Heart right ventricle (tissue), 16 donors: ENCODE data around the gene MOSPD3. TPM values are rescaled to one million over a fixed set of nuclear protein-coding genes. Genes with fewer than 3 reads are reported as not detected.

Experiments
- ATAC-seq, 8 donors: fragments of 200-7000 bp; cut with Tn5 transposase; one replicate each; pipeline ENCODE4 v1.9.1; 2020; ENCODE audit warnings: mild to moderate bottlenecking in 8 of 8, moderate library complexity in 8 of 8, moderate number of reproducible peaks in 1 of 8
- DNase-seq, 2 donors: peaks; one replicate each; pipeline ENCODE4 v3.0.0-alpha.2; 2020
- H3K27ac ChIP-seq, 10 donors: fragments of 200-600 bp; sonication (generic) in 2 of 10; one replicate each; pipeline versions ENCODE4 v1.5.0 to v1.8.0; 2020 to 2022; ENCODE audit warnings: mild to moderate bottlenecking in 3 of 10
- H3K27me3 ChIP-seq, 7 donors: fragments of 200-600 bp; one replicate each; pipeline ENCODE4 v1.8.0; 2021 to 2022; ENCODE audit warnings: mild to moderate bottlenecking in 2 of 7
- H3K36me3 ChIP-seq, 9 donors: fragments of 200-600 bp; sonication (generic) in 1 of 9; one replicate each; pipeline versions ENCODE4 v1.5.0 to v1.8.0; 2020 to 2022; ENCODE audit warnings: mild to moderate bottlenecking in 2 of 9
- H3K4me1 ChIP-seq, 9 donors: fragments of 200-600 bp; sonication (generic) in 1 of 9; one replicate each; pipeline versions ENCODE4 v1.5.0 to v1.8.0; 2020 to 2022; ENCODE audit warnings: mild to moderate bottlenecking in 4 of 9
- H3K4me3 ChIP-seq, 10 donors: fragments of 200-600 bp; sonication (generic) in 2 of 10; one replicate each; pipeline versions ENCODE4 v1.5.0 to v1.8.0; 2020 to 2022; ENCODE audit warnings: mild to moderate bottlenecking in 7 of 10, moderate library complexity in 2 of 10
- H3K9me3 ChIP-seq, 11 donors: fragments of 200-600 bp in 10 of 11; sonication (generic) in 2 of 11; one replicate each; pipeline versions ENCODE4 v1.5.0 to v1.8.0; 2013 to 2022; ENCODE audit warnings: mild to moderate bottlenecking in 2 of 11, control low read depth in 1 of 11, moderate library complexity in 1 of 11
- CTCF ChIP-seq, 9 donors: fragments of 200-600 bp; sonication (generic) in 2 of 9; IDR thresholded peaks; one replicate each; pipeline versions ENCODE4 v1.5.0 to v1.8.0; 2021 to 2022; ENCODE audit warnings: antibody characterized with exemption in 9 of 9, mild to moderate bottlenecking in 5 of 9, moderate library complexity in 1 of 9
- WGBS, 2 donors: extraction: QIAGEN DNeasy Blood & Tissue Kit; methylation state at CpG; one replicate each; pipeline ENCODE4 v1.1.7; 2013; ENCODE audit warnings: inconsistent platforms in 1 of 2; 5-methylcytosine and 5-hydroxymethylcytosine counted together
- intact Hi-C, 10 donors: fragments of 100-400 bp; cut with DNase I; formaldehyde crosslinking; loops; one replicate each; pipeline versions ENCODE4 v1.11.1 to v1.14.2; 2022
- polyA plus RNA-seq, 2 donors: library from polyadenylated mRNA; stranded (reverse); fragments of 200-250 nt; gene quantifications; one replicate each; pipeline ENCODE4 v1.2.3, GENCODE V29; 2013
- total RNA-seq, 10 donors: library from RNA; stranded (reverse); fragmentation: NEBNext Ultra II Directional in 3 of 10; extraction: Animal tissue kit (Norgen Biotek cat#: 25700) in 3 of 10; gene quantifications; one replicate each; pipeline versions ENCODE4 v1.2.1 to v1.2.4, GENCODE V29; 2021 to 2023
- donor health status: Arrhythmogenic right ventricular cardiomyopathy.
- donor health status: ischemic (EF 13 %, LVEDD 7.1; RV severe dilation, severe dysfunction).
- donor health status: healthy with polysubstance abuse.
- donor health status: DM: no; HTN: yes; CAD: no.
- donor health status: DM: no; HTN: no; CAD: no.
- donor health status: ischemic (EF 25% LVEDD 6.9; RV normal size, moderate dysfunction).
- donor health status: ischemic (EF 25% LVEDD 5.7; RV mildly dilated, moderate dysfunction).
- donor health status: healthy.
- donor health status: DM: yes; HTN: yes; CAD: no.
- donor health status: Ischemic cardiomyopathy.
- donor health status: ischemic (EF 35%, LVEDD 5.7; RV mildly dilated, moderate dysfunction).
- donor health status: nonischemic (EF 11% LVEDD 7.7; RV severe dilation, severe dysfunction).
- donor health status: DM: yes; HTN: yes; CAD: no.
- donor health status: PGD.
- donor health status: ischemic (EF 29% LVEDD 5.4; RV normal size, mild dysfunction).
- donor health status: nonischemic (EF 23%, LVEDD 6.1; RV moderate dilation, normal function).

MOSPD3 gene
- total and polyA plus RNA-seq, 12 donors: 8.0 to 12.6 (median 10.9) TPM

GRCh38 chr7:100612730-100613390 is 520 bp downstream of the MOSPD3 start:
- no peak for DNase-seq
- Histone ChIP-seq H3K4me3 (peak overlapping the region; percentile 57 to 97 (median 83)), H3K4me1 (peaks cover 0 to 20% (median 10%) of the 10 kb centered on the region in 9 donors), H3K27me3 (no peaks in the 10 kb centered on the region), H3K9me3 (no peaks in the 10 kb centered on the region), H3K36me3 (peaks cover 0 to 22% (median 0%) of the 10 kb centered on the region in 9 donors), H3K27ac (peak overlapping the region in 8 of 10 donors; percentile 86 to 97 (median 91))
- WGBS, 2 donors: 3 to 4% methylated on average over 29 of the region's 29 CpGs
- peak in 5 of 8 donors; percentile 1 to 20 (median 4) for ATAC-seq
- peak in 2 of 9 donors; percentile 10 to 20 for TF ChIP-seq CTCF (IDR thresholded peaks at IDR 0.05)
- intact Hi-C loops: loop anchor here in 6 of 10 donors (1.0 to 10.0 kb wide), 8 partner anchors 27 to 262 kb away; partner anchors contain the start of genes GNB2 (in 4 of the 6), GIGYF1 (in 2 of the 6), FBXO24 (in 1 of the 6) and LRCH4 (in 1 of the 6)

DNA sequence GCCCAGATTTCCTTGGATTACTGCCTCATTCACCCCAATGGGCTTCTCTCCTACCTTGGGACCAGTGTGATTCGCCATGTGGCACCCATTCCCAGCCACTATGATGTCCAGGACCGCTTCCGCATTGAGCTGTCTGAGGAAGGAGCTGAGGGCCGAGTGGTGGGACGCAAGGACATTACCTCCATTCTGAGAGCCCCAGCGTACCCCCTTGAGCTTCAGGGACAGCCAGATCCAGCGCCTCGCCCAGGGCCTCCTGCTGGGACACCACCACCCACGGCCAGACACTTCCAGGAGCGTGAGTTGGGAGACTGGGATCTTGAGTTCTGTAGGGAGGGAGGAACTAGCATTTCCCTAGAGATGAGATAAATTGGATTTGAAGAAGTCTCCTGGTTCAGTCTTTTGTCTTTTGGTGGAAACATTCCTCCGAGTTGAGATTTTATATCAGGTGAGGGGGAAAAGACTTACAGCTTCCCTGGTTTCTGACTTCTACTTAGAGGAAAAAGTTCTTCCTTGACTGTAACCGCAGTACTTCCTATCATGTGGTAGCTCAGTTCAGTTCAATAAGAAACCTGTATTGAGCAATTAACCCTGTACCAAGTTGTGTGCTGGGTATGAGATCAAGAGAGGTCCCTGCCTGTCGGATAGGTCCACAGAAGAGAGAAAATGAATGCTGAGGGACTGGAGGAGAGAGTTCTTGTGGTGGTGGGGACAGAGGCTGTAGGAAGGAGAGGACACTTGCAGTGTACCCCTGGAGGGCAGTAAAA is 1.3 kb downstream of the MOSPD3 start:
- Histone ChIP-seq H3K9me3 (no peaks in the 10 kb centered on the region), H3K4me3 (peak overlapping the region in 6 of 10 donors; percentile 65 to 97 (median 83)), H3K36me3 (peaks cover 0 to 19% (median 0%) of the 10 kb centered on the region in 9 donors), H3K27ac (no peak overlapping the region), H3K27me3 (no peaks in the 10 kb centered on the region), H3K4me1 (peaks cover 0 to 20% (median 10%) of the 10 kb centered on the region in 9 donors)
- ATAC-seq: no peak
- intact Hi-C loops: loop anchor here in 4 of 10 donors (2.0 to 10.0 kb wide), 5 partner anchors 59 to 261 kb away; partner anchors contain the start of genes GIGYF1 (in 2 of the 4), GNB2 (in 2 of the 4) and SRRT (in 1 of the 4)
- 88 to 93% methylated on average over 13 of the region's 13 CpGs for WGBS, 2 donors
- no peak for DNase-seq
- no peak for TF ChIP-seq CTCF (IDR thresholded peaks at IDR 0.05)

DNA sequence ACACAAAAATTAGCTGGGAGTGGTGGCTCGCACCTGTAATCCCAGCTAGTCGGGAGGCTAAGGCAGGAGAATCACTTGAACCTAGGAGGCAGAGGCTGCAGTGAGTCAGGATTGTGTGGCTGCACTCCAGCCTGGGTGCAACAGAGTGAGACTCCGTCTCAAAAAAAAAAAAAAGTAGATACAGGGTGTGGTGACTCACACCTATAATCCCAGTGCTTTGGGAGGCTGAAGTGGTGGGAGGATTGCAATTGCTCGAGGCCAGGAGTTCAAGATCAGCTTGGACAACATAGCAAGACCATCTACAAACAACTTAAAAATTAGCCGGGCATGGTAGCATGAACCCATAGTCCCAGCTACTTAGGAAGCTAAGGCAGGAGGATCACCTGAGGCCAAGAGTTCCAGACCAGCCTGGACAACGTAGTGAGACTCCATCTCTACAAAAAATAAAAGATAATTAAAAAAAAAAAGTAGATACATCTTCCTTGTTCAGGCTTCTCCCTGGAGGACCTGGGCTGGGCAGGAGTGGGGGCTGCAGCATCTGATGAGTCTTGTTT is 2.0 kb downstream of the MOSPD3 start:
- ATAC-seq (no peak), DNase-seq (no peak)
- no peaks in the 10 kb centered on the region for H3K27me3 ChIP-seq
- H3K9me3 ChIP-seq: no peaks in the 10 kb centered on the region
- WGBS, 2 donors: 81 to 98% methylated on average over 6 of the region's 6 CpGs
- peaks cover 0 to 19% (median 0%) of the 10 kb centered on the region in 9 donors for H3K36me3 ChIP-seq
- no peak overlapping the region for H3K27ac ChIP-seq
- TF ChIP-seq CTCF (IDR thresholded peaks at IDR 0.05): no peak
- intact Hi-C loops: loop anchor here in 3 of 10 donors (5.0 to 10.0 kb wide), 4 partner anchors 58 to 260 kb away; partner anchors contain the start of genes GIGYF1 (in 2 of the 3), GNB2 (in 1 of the 3) and SRRT (in 1 of the 3)
- peaks cover 0 to 20% (median 10%) of the 10 kb centered on the region in 9 donors for H3K4me1 ChIP-seq
- H3K4me3 ChIP-seq: no peak overlapping the region

GRCh38 chr7:100620239-100620638 is 7.9 kb downstream of the MOSPD3 start:
- Histone ChIP-seq H3K4me3 (no peak overlapping the region), H3K4me1 (no peaks in the 10 kb centered on the region), H3K36me3 (peaks cover 0 to 13% (median 0%) of the 10 kb centered on the region in 9 donors), H3K27me3 (no peaks in the 10 kb centered on the region), H3K27ac (no peak overlapping the region), H3K9me3 (no peaks in the 10 kb centered on the region)
- TF ChIP-seq CTCF (IDR thresholded peaks at IDR 0.05): no peak
- ATAC-seq (no peak), DNase-seq (no peak)
- 95 to 96% methylated on average over 6 of the region's 6 CpGs for WGBS, 2 donors
- intact Hi-C loops: no loop called here
